Panc1 (cell line): ENCODE results near the gene PIEZO1. TPM values are rescaled to one million over a fixed set of nuclear protein-coding genes. Genes with fewer than 3 reads are reported as not detected.

Experiments used
- ATAC-seq: fragments of 200-7000 bp; cut with Tn5 transposase; 2 replicates; pipeline ENCODE4 v1.9.1; 2020; ENCODE audit warnings: mild to moderate bottlenecking, moderate library complexity
- BruUV-seq: library from RNA; stranded (reverse); fragments of 400-500 nt; replicated peaks from 2 replicates; lab custom pipeline; 2021; lab: Mats Ljungman, UMichigan
- CTCF ChIA-PET: fragments of 300-600 bp; sonication (Branson Sonifier 250); formaldehyde crosslinking; loops from one replicate; lab custom pipeline; 2022; ENCODE audit warnings: antibody characterized with exemption; lab: Charles Lee
- POLR2A ChIA-PET: fragments of 300-600 bp; sonication (Branson Sonifier 250); formaldehyde crosslinking; loops from one replicate; lab custom pipeline; 2022; ENCODE audit warnings: antibody characterized with exemption; lab: Charles Lee
- DNase-seq: peaks from one replicate; pipeline ENCODE4 v3.0.0-alpha.2; 2010; ENCODE audit warnings: low read depth, low spot score
- H3K27ac ChIP-seq: 2 replicates; pipeline ENCODE4 v1.5.1; 2011; ENCODE audit warnings: mild to moderate bottlenecking, low read length, inconsistent platforms
- H3K27me3 ChIP-seq: fragments of 200-500 bp; sonication (Bioruptor generic); 2 replicates; pipeline ENCODE4 v1.6.0; 2014; ENCODE audit warnings: low read length, inconsistent platforms; ENCODE audit not compliant: control insufficient read depth, insufficient read depth
- H3K36me3 ChIP-seq: fragments of 200-500 bp; sonication (Bioruptor generic); 2 replicates; pipeline ENCODE4 v1.5.1; 2014; ENCODE audit warnings: inconsistent platforms, mild to moderate bottlenecking, low read length, moderate library complexity; ENCODE audit not compliant: control insufficient read depth, insufficient read depth
- H3K4me1 ChIP-seq: 2 replicates; pipeline ENCODE4 v1.5.1; 2011; ENCODE audit warnings: inconsistent platforms, mild to moderate bottlenecking, low read length, moderate library complexity; ENCODE audit not compliant: control insufficient read depth, insufficient read depth
- H3K4me3 ChIP-seq, 2 experiments: 2 replicates each; pipeline ENCODE4 v1.5.1; 2011 to 2012; ENCODE audit warnings: low read depth in 2 of 2, low read length in 2 of 2, mild to moderate bottlenecking in 2 of 2, inconsistent platforms in 1 of 2, moderate library complexity in 1 of 2
- H3K9me3 ChIP-seq: fragments of 200-500 bp; sonication (Bioruptor generic); 2 replicates; pipeline ENCODE4 v1.5.1; 2014; ENCODE audit warnings: low read depth, mild to moderate bottlenecking, inconsistent platforms, low read length, moderate library complexity; ENCODE audit not compliant: control insufficient read depth, insufficient read depth
- POLR2AphosphoS5 ChIP-seq: IDR thresholded peaks from 2 replicates; pipeline ENCODE4 v1.6.1; 2012; ENCODE audit warnings: mild to moderate bottlenecking, low read depth, low read length, moderate library complexity
- SIN3A ChIP-seq: IDR thresholded peaks from 2 replicates; pipeline ENCODE4 v1.6.1; 2012; ENCODE audit warnings: low read depth, mild to moderate bottlenecking, low read length, moderate library complexity, borderline replicate concordance; ENCODE audit not compliant: insufficient read depth
- TCF7L2 ChIP-seq: IDR thresholded peaks from 2 replicates; pipeline ENCODE4 v1.6.1; 2011; ENCODE audit warnings: mild to moderate bottlenecking, low read depth, low read length, inconsistent platforms
- in situ Hi-C: cut with HindIII; loops from 2 replicates; pipeline ENCODE4 v1.10.0; 2016; ENCODE audit warnings: low sequenced_read_pairs, low pct_unique_long_range_greater_than_20kb
- intact Hi-C: fragments of 100-400 bp; cut with micrococcal nuclease; formaldehyde crosslinking; loops from one replicate; pipeline ENCODE4 v1.10.0; 2022; ENCODE audit not compliant: unreplicated experiment
- total RNA-seq: library from RNA; stranded (reverse); gene quantifications from one replicate; pipeline ENCODE4 v1.2.1, GENCODE V29; 2021; ENCODE audit not compliant: unreplicated experiment
- TF ChIP-seq, protein P1 (sequence below): fragments of 450-650 bp; IDR thresholded peaks from 2 replicates; pipeline ENCODE4 v1.5.1; 2017; ENCODE audit warnings: mild to moderate bottlenecking
- TF ChIP-seq, protein P2 (sequence below), 2 experiments: IDR thresholded peaks; 2 replicates each; pipeline ENCODE4 v1.6.1; 2011 to 2012; ENCODE audit warnings: low read depth in 2 of 2, control low read depth in 1 of 2, low read length in 1 of 2, mild to moderate bottlenecking in 1 of 2, moderate library complexity in 1 of 2; ENCODE audit not compliant: insufficient read depth in 1 of 2

PIEZO1 gene
- total RNA-seq, 1 experiment from 2014 or later = 175 TPM

DNA sequence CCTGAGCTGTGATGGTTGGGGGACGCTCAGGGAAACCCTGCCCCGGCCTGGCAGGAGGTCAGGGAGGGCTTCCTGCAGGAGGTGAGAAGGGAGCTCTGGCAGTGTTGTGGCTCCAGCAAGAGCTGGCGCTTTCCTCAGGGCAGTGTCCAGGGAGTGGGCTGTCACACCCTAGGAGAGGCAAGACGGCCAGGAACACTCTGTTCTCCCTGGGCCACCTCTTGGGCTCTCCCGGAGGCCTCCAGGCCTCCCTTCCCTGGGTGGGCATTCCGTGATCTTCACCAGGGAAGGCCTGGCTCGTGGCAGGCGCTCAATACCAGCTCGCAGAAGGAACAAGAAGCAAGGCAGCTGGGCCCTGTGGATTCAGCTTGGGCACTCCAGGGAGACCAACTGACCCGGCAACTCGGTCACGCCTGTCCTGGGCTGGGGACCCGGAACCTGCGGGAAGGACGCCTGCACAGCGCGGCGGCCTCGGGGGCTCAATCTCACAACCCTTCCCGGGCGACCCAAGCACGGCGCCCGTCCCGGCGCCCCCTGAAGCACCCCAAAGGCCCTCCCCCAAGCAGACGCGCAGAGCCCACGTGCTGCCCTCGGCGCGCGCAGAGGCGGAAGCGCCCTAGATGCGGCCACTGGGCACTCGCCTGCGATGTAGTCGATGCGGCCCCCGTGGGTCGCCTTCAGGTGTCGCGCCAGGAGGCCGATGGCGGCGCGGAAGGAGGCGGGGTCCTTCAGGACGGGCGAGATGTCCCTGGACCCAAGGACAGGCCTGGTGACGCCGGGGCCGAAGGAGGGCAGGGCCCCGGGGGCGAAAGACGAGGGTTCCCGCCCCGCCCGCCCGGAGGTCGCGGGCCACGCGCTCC, 26.1 kb upstream of the PIEZO1 start:
- H3K4me1 ChIP-seq = peaks cover 21% of the 10 kb centered on the region
- H3K4me3 ChIP-seq = peak overlapping the region; percentile 64 to 78
- CTCF ChIA-PET = interaction anchor here (1.8 kb wide), 1 partner anchor 74 kb away, joined by 7 read pairs; no protein-coding TSS in a partner anchor
- no TSS peak for BruUV-seq
- intact Hi-C loops (loop anchor here (10.0 kb wide), 1 partner anchor 354 kb away; no protein-coding TSS in a partner anchor), in situ Hi-C loops (no loop called here)
- ATAC-seq (peak; percentile 34), DNase-seq (no peak)
- peak overlapping the region; percentile 89 for H3K27ac ChIP-seq
- H3K36me3 ChIP-seq = peaks cover 4% of the 10 kb centered on the region; the same call in 1 of the 2 replicates
- H3K27me3 ChIP-seq = no peaks in the 10 kb centered on the region
- no peaks in the 10 kb centered on the region for H3K9me3 ChIP-seq
- POLR2A ChIA-PET = no interaction called here
- no peak for TF ChIP-seq POLR2AphosphoS5
- TF ChIP-seq SIN3A = 0 out of 2 replicates have a peak, but pooled peaks have one; percentile 47
- TF ChIP-seq, protein P1, sequence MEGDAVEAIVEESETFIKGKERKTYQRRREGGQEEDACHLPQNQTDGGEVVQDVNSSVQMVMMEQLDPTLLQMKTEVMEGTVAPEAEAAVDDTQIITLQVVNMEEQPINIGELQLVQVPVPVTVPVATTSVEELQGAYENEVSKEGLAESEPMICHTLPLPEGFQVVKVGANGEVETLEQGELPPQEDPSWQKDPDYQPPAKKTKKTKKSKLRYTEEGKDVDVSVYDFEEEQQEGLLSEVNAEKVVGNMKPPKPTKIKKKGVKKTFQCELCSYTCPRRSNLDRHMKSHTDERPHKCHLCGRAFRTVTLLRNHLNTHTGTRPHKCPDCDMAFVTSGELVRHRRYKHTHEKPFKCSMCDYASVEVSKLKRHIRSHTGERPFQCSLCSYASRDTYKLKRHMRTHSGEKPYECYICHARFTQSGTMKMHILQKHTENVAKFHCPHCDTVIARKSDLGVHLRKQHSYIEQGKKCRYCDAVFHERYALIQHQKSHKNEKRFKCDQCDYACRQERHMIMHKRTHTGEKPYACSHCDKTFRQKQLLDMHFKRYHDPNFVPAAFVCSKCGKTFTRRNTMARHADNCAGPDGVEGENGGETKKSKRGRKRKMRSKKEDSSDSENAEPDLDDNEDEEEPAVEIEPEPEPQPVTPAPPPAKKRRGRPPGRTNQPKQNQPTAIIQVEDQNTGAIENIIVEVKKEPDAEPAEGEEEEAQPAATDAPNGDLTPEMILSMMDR = no peak

DNA sequence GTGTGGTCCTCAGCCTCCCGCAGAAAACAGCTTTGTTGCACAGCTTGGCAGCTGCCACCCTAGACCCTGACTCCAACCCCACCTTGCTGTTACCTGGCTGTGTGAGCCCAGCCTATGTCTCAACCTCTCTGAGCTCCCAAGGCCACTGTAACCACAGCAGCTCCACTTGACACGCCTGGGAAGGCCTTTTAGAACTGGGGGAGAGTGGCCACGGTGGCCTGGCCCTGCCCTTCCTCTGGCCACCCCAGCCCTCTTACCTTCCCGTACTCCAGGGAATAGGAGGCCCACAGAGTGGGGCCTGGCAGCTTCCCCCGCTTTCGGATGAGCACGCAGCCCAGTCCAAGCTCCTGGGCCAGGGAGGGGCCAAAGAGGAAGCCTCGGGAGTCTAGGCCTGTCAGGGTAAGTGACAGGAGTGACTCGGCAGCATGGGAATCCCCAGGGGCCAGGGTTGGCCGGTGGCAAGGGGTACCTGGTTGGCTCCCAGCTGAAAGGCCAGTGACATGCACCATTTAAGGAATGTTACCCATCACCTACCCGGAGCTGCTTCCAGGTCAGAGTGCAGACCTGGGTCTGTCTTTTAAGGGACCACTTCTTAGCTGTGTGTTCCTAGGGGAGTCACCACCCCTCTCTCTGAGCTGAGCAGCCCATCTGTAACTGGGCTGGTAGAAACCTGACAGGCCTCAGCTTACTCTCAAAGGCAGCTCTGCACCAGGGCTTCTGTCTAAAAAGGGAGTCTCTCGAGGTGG, 25.3 kb upstream of the PIEZO1 start:
- Histone ChIP-seq H3K36me3 (peaks cover 4% of the 10 kb centered on the region; the same call in 1 of the 2 replicates), H3K4me1 (peaks cover 21% of the 10 kb centered on the region), H3K27me3 (no peaks in the 10 kb centered on the region), H3K4me3 (peak overlapping the region; percentile 64 to 78), H3K27ac (peak overlapping the region; percentile 89), H3K9me3 (no peaks in the 10 kb centered on the region)
- ChIA-PET CTCF (interaction anchor here (0.6 to 1.8 kb wide), 2 partner anchors 63 to 73 kb away, joined by 3 to 7 read pairs; no protein-coding TSS in a partner anchor), POLR2A (no interaction called here)
- in situ Hi-C loops (no loop called here), intact Hi-C loops (loop anchor here (10.0 kb wide), 1 partner anchor 354 kb away; no protein-coding TSS in a partner anchor)
- no TSS peak for BruUV-seq
- TF ChIP-seq TCF7L2 = no peak
- TF ChIP-seq, protein P1 = no peak
- TF ChIP-seq SIN3A = no peak
- no peak for TF ChIP-seq POLR2AphosphoS5
- TF ChIP-seq, protein P2, sequence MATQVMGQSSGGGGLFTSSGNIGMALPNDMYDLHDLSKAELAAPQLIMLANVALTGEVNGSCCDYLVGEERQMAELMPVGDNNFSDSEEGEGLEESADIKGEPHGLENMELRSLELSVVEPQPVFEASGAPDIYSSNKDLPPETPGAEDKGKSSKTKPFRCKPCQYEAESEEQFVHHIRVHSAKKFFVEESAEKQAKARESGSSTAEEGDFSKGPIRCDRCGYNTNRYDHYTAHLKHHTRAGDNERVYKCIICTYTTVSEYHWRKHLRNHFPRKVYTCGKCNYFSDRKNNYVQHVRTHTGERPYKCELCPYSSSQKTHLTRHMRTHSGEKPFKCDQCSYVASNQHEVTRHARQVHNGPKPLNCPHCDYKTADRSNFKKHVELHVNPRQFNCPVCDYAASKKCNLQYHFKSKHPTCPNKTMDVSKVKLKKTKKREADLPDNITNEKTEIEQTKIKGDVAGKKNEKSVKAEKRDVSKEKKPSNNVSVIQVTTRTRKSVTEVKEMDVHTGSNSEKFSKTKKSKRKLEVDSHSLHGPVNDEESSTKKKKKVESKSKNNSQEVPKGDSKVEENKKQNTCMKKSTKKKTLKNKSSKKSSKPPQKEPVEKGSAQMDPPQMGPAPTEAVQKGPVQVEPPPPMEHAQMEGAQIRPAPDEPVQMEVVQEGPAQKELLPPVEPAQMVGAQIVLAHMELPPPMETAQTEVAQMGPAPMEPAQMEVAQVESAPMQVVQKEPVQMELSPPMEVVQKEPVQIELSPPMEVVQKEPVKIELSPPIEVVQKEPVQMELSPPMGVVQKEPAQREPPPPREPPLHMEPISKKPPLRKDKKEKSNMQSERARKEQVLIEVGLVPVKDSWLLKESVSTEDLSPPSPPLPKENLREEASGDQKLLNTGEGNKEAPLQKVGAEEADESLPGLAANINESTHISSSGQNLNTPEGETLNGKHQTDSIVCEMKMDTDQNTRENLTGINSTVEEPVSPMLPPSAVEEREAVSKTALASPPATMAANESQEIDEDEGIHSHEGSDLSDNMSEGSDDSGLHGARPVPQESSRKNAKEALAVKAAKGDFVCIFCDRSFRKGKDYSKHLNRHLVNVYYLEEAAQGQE (IDR thresholded peaks at IDR 0.05; ENCODE audit: insufficient read depth in 1 of 2, low read depth in 2 of 2, low read length in 1 of 2) = no peak
- ATAC-seq = no peak
- no peak for DNase-seq
